Activated B cell treated with CpG ODN at 0.5 μM for 24 hours (primary cell): Measurements from ENCODE around the gene MSANTD3. TPM values are rescaled to one million over a fixed set of nuclear protein-coding genes. Genes with fewer than 3 reads are reported as not detected.
"Not testable (repeated sequence)": the region's sequence is repeated elsewhere in the genome, so short reads cannot be mapped to it uniquely, and the experiment has no call there.

Experiments used
- ATAC-seq: fragments of 200-7000 bp; cut with Tn5 transposase; one replicate; pipeline ENCODE4 v1.10.0; 2021; ENCODE audit warnings: low read depth, mild to moderate bottlenecking, moderate library complexity
- CTCF ChIA-PET: fragments of 350-600 bp; sonication (Branson Sonifier 250); formaldehyde crosslinking; loops from one replicate; lab custom pipeline; 2021; ENCODE audit warnings: antibody characterized with exemption; lab: Charles Lee
- POLR2A ChIA-PET: fragments of 350-600 bp; sonication (Branson Sonifier 250); formaldehyde crosslinking; loops from one replicate; lab custom pipeline; 2021; ENCODE audit warnings: antibody characterized with exemption; lab: Charles Lee
- DNase-seq: peaks from one replicate; pipeline ENCODE4 v3.0.0; 2022
- H3K27ac Mint-ChIP-seq: one replicate; pipeline ENCODE4 v1.8.0; 2020; ENCODE audit warnings: mixed read lengths
- H3K27me3 Mint-ChIP-seq: one replicate; pipeline ENCODE4 v1.8.0; 2021; ENCODE audit warnings: mixed read lengths
- H3K36me3 Mint-ChIP-seq: one replicate; pipeline ENCODE4 v1.8.0; 2021; ENCODE audit warnings: low read depth, mixed read lengths
- H3K4me1 Mint-ChIP-seq: one replicate; pipeline ENCODE4 v1.8.0; 2021; ENCODE audit warnings: mixed read lengths
- H3K4me3 Mint-ChIP-seq: one replicate; pipeline ENCODE4 v1.8.0; 2020; ENCODE audit warnings: mild to moderate bottlenecking, mixed read lengths
- H3K9me3 Mint-ChIP-seq: one replicate; pipeline ENCODE4 v1.8.0; 2020; ENCODE audit warnings: mixed read lengths
- CTCF ChIP-seq: fragments of 200-600 bp; IDR thresholded peaks from one replicate; pipeline ENCODE4 v1.8.0; 2022; ENCODE audit warnings: antibody characterized with exemption, mild to moderate bottlenecking
- intact Hi-C: fragments of 100-400 bp; cut with micrococcal nuclease; formaldehyde crosslinking; loops from one replicate; pipeline ENCODE4 v1.15.1; 2024
- total RNA-seq: library from RNA; stranded (reverse); gene quantifications from 2 replicates; pipeline ENCODE4 v1.2.3, GENCODE V29; 2022

MSANTD3 gene
- total RNA-seq, 1 donor from 2014 or later: 13.0 TPM

DNA sequence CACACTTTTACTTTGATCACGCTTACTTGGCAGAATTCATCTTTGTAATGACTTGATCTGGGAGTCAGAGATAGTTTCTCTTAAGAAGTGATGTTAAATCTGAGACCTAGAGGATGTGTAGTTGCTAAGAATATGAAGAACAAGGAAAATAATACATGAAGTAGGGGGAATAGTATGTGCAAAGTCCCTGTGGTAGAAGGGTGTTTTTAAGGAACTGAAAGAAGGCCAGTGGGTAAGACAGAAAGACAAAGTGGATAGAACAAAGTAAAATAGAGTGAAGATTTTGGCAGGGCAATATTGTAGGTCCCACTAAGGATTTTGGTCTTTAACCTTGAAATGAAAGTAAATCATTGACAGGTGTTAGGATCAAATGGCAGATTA is 17.8 kb upstream of the MSANTD3 start:
- CTCF ChIA-PET: no interaction called here
- ATAC-seq: no peak
- peaks cover 4% of the 10 kb centered on the region for H3K9me3 Mint-ChIP-seq
- no peak for DNase-seq
- no peak for TF ChIP-seq CTCF
- intact Hi-C loops: no loop called here
- POLR2A ChIA-PET: no interaction called here
- no peak overlapping the region for H3K4me3 Mint-ChIP-seq
- no peaks in the 10 kb centered on the region for H3K36me3 Mint-ChIP-seq
- H3K27ac Mint-ChIP-seq: no peak overlapping the region
- peaks cover 14% of the 10 kb centered on the region for H3K4me1 Mint-ChIP-seq
- peaks cover 12% of the 10 kb centered on the region for H3K27me3 Mint-ChIP-seq

DNA sequence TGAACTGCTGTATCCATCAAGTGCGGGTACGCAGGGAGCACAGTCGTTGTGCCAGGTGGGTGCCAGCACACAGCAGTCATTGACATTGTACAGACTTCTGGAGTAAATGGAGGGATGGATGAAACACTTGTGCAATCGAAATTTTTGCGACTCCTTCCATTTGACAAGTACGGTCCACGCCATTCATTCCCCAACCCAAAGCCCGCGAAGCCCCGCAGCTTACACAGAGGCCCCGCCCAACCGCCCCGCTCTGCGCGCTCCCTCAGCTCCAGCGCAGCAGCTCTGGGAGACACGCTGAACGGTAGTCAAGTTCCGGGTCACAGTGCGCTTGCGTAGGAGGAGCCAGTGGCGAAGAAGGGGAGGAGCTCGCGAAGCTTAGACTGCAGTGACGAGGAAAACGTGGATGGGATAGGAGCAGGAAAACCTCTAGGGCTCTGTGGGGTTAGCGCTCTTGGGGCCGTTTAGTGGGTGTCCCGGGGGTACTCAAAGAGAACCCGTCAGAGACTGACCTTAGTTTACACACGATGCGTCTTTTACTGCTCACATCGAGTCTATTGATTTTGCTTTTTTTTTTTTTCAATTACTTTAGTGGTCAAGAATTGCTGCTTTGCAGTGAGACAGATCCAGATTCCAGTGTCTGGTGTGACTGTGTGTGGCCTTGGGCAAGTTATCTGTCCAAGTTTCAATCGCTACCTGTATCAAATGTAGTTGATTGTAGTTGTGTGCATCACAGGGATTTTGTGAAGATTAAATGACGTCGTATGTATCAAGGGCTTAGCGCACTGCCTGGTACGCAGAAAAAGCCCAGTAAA is 15.3 kb upstream of the MSANTD3 start:
- peaks cover 4% of the 10 kb centered on the region for H3K9me3 Mint-ChIP-seq
- intact Hi-C loops: loop anchor here (1.0 to 10.0 kb wide), 5 partner anchors 15 to 986 kb away; partner anchors contain the start of genes ERP44, INVS, MRPL50 and NR4A3
- H3K36me3 Mint-ChIP-seq: no peaks in the 10 kb centered on the region
- DNase-seq: peak; percentile 76
- H3K4me1 Mint-ChIP-seq: peaks cover 14% of the 10 kb centered on the region
- peak overlapping the region; percentile 89 for H3K4me3 Mint-ChIP-seq
- POLR2A ChIA-PET: interaction anchor here (0.6 to 1.1 kb wide), 4 partner anchors 8 to 464 kb away, joined by 3 to 7 read pairs (median 6); partner anchors contain the start of gene MSANTD3
- ATAC-seq: peak; percentile 100
- H3K27me3 Mint-ChIP-seq: peaks cover 9% of the 10 kb centered on the region
- CTCF ChIA-PET: interaction anchor here (0.6 kb wide), 1 partner anchor 13 kb away, joined by 3 read pairs; no protein-coding TSS in a partner anchor
- TF ChIP-seq CTCF: no peak
- H3K27ac Mint-ChIP-seq: peak overlapping the region; percentile 78

DNA sequence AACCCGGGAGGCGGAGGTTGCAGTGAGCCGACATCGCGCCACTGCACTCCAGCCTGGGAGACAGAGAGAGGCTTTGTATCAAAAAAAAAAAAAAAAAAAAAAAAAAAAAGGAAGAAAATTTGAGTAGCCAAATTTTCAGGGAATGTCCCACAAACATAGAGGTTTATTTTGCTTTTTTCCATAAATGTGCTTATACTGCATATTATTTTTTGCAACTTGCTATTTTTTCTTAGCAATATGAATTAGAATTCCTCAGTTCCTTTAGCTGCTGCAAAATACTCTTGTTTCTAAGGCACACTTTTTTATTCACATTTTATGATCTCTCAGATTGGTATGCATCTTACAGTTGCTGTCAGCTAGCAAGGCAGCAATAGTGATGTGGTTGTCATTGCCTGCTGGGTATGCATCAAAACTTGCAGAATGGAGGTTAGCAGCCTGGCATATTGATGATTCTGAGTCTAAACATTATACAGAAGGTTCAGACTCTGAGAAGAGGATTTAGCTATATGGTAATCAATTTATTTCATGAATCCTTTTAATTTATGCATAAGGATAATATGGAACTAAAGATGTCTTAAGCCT is 13.0 kb upstream of the MSANTD3 start:
- H3K27me3 Mint-ChIP-seq: peaks cover 11% of the 10 kb centered on the region
- H3K4me3 Mint-ChIP-seq: peak overlapping the region; percentile 11
- ChIA-PET CTCF (no interaction called here), POLR2A (interaction anchor here (0.7 kb wide), 2 partner anchors 9 to 148 kb away, joined by 4 to 6 read pairs; no protein-coding TSS in a partner anchor)
- H3K36me3 Mint-ChIP-seq: no peaks in the 10 kb centered on the region
- no peak overlapping the region for H3K27ac Mint-ChIP-seq
- peaks cover 14% of the 10 kb centered on the region for H3K4me1 Mint-ChIP-seq
- peaks cover 4% of the 10 kb centered on the region for H3K9me3 Mint-ChIP-seq
- DNase-seq (no peak), ATAC-seq (no peak)
- no peak for TF ChIP-seq CTCF
- intact Hi-C loops: loop anchor here (5.0 to 10.0 kb wide), 3 partner anchors 317 to 983 kb away; partner anchors contain the start of genes ERP44, INVS, MRPL50 and NR4A3

DNA sequence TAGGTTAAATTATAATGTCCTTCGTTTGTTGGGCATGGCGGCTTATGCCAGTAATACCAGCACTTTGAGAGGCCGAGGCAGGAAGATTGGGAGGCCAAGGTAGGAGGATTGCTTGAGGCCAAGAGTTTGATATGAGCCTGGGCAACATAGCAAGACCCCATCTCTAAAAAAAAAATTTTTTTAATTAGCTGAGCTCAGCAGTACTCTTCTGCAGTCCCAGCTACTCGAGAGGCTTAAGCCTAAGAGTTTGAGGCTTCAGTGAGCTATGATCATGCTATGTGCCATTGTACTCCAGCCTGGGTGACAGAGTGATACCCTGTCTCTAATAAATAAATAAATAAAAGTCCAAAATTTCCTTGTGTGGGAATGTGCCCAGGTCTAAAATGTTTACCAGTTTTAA is 9.1 kb upstream of the MSANTD3 start:
- DNase-seq (no peak), ATAC-seq (no peak)
- H3K9me3 Mint-ChIP-seq: no peaks in the 10 kb centered on the region
- ChIA-PET CTCF (no interaction called here), POLR2A (no interaction called here)
- H3K27me3 Mint-ChIP-seq: peaks cover 24% of the 10 kb centered on the region
- no peaks in the 10 kb centered on the region for H3K4me1 Mint-ChIP-seq
- H3K4me3 Mint-ChIP-seq: no peak overlapping the region
- H3K27ac Mint-ChIP-seq: no peak overlapping the region
- H3K36me3 Mint-ChIP-seq: no peaks in the 10 kb centered on the region
- intact Hi-C loops: loop anchor here (10.0 kb wide), 1 partner anchor 593 kb away; the partner anchor contains the start of gene NR4A3
- no peak for TF ChIP-seq CTCF

GRCh38 chr9:100419166-100419565 is 7.8 kb upstream of the MSANTD3 start:
- Mint-ChIP-seq H3K27ac (no peak overlapping the region), H3K36me3 (no peaks in the 10 kb centered on the region), H3K4me3 (no peak overlapping the region), H3K9me3 (no peaks in the 10 kb centered on the region), H3K27me3 (peaks cover 26% of the 10 kb centered on the region), H3K4me1 (no peaks in the 10 kb centered on the region)
- POLR2A ChIA-PET: interaction anchor here (0.7 kb wide), 1 partner anchor 7 kb away, joined by 6 read pairs; no protein-coding TSS in a partner anchor
- TF ChIP-seq CTCF: no peak
- intact Hi-C loops: loop anchor here (10.0 kb wide), 1 partner anchor 594 kb away; the partner anchor contains the start of gene NR4A3
- no peak for ATAC-seq
- no peak for DNase-seq
- CTCF ChIA-PET: interaction anchor here (1.5 kb wide), 1 partner anchor 17 kb away, joined by 3 read pairs; no protein-coding TSS in a partner anchor

DNA sequence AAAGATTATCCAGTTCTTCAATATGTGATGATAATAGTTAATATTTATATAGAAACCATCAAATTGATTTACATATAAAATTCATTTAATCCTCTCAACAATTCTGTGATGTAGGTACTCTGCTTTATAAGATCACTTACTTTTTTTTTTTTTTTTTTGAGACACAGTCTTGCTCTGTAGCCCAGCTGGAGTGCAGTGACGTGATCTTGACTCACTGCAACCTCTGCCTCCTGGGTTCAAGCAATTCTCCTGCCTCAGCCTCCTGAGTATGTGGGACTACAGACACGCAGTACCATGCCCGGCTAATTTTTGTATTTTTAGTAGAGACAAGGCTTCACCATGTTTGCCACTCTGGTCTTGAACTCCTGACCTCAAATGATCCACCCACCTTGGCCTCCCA is 5.8 kb upstream of the MSANTD3 start:
- H3K36me3 Mint-ChIP-seq, DNase-seq, CTCF ChIA-PET, H3K4me3 Mint-ChIP-seq, ATAC-seq, H3K9me3 Mint-ChIP-seq, H3K4me1 Mint-ChIP-seq, H3K27ac Mint-ChIP-seq: not testable (repeated sequence)
- POLR2A ChIA-PET: interaction anchor here (0.6 kb wide), 1 partner anchor 1210 kb away, joined by 4 read pairs; no protein-coding TSS in a partner anchor
- intact Hi-C loops: loop anchor here (10.0 kb wide), 1 partner anchor 516 kb away; the partner anchor contains the start of gene STX17
- peaks cover 21% of the 10 kb centered on the region for H3K27me3 Mint-ChIP-seq
